SW 1271 (cell line): ENCODE results near the gene RALA.

Experiments
- DNase-seq, 2 experiments: peaks; one replicate each; lab custom pipeline; 2025; lab: John Stamatoyannopoulos, UW

The RALA gene

DNA sequence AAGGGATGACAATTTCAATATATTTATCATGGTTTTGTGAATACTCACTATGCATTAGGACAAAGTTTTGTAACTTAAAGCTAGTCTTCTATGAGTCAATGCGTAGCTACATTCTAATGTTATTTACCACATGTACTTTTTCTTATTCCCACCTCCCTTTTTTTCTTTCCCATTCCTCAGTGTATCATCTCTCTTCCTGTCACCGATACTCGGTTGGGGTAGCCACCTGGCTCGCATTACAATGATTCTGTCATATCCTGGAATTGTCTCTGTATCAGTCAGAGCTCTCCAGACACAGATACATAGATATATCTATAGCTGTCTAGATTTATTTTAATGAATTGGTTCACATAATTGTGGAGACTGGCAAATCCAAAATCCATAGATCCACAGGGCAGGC lies 9.8 kb upstream of the RALA start:
- no peak for DNase-seq

DNA sequence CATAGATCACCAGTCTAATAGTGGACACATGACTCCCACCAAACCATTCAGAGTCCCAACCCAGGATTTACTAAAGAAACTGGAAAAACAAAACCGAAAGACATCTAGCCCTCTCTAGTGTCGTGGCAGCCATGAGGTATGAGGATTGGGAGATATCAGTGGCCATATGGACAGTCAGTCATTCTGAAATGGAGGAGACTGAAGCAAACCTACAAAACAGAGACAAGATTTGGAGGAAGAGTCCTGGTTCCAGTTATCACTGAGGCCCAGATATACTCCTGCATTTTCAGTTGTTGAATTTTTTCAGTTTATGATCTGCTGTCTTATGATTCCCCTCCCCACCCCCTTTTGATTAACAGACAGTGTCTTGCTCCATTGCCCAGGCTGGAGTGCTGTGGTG lies 9.1 kb upstream of the RALA start:
- no peak for DNase-seq

GRCh38 chr7:39615350-39615975 lies 7.9 kb upstream of the RALA start:
- no peak for DNase-seq

DNA sequence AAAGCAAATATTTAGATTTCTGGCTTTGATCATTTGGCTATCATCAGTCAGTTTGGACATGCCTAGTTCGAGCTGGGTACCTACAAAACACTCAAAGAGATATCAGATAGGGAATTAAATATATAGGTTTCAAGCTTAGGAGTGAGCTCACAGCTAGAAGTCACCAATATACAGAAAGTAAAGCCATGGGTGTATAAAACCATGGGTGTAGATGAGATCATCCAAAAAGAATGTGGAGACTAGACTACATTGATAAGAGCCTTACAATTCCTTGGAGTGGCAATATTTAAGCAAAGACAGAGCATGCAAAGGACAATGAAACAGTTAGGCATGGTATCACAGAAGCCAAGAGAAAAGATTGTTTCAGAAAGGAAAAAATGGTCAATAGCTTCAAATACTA lies 7.2 kb upstream of the RALA start:
- no peak for DNase-seq

GRCh38 chr7:39617005-39617404 lies 6.4 kb upstream of the RALA start:
- DNase-seq, result no peak

DNA sequence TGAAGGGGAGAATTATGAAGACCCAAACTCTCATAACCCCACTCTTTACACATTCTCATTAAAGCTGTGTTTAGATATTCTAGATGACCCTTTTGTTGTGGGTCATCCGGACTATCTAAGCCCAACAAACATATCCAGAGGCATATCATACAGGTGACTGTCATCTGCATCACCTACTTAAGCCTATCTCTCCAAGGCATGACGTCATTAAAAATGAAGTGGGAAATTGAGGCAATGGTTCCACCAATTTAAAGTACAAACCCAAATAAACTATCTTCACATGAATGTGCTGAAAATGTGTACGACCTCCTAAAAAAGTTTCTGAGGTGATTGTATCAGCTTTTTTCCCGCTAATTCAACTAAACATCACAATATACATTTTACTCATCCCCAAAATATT lies 4.5 kb upstream of the RALA start:
- DNase-seq, result no peak

- no peak for DNase-seq
Observed at GRCh38 chr7:39620486-39620885, 2.9 kb upstream of the RALA start.

- DNase-seq, result no peak
Observed at GRCh38 chr7:39621261-39621660, 2.1 kb upstream of the RALA start.

DNA sequence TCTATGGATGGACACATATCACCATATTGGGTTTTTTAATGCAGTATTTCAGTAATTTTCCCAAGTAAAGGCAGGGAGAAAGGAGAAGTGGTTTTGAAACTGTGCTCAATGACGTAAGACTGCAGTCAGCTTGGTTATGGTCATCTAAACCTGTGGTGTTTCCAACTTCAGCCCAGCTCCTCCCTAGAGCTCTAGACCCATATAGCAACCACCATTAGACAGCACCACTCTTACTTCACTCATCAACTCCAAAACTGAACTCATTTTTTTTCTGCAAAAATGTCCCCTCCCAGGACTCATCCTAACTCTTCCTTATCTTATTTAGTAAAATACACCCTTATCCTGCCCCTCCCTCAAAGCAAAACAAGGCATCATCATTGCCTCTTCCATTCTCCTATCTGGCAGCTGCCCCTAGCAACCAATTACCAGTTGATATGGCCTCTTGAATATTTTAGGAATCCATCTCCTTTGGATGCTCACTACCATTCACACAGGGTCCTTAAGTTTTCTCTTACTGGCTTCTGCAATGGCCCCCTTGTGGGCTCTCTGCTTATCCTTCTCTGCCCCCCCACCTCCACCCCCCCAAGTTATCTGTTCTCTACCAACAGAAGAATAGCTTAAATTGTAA lies 1.5 kb upstream of the RALA start:
- peak in 1 of 2 experiments; percentile 6 for DNase-seq

DNA sequence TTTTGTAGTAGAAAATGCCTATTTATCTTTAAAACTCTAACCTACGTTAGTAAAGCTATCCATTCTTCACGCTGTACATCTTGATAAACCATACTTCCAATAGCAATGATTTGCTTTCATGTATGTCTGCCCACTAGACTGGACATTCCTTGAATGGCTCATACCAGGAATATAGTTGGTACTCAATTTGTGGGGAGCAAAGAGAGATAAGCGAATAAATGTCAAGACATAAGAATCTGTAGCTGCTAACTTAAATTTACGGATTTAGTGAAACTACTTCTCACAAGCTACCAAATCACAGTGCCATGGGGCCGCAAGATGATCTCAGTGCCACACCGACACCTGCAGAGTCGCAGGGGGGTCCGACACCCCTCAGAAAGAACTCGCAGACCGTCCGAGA lies 763 bp upstream of the RALA start:
- DNase-seq, result no peak

GRCh38 chr7:39623732-39624441 lies 515 bp downstream of the RALA start:
- no peak for DNase-seq

- no peak for DNase-seq
Observed at GRCh38 chr7:39624442-39624807, 1.1 kb downstream of the RALA start.

DNA sequence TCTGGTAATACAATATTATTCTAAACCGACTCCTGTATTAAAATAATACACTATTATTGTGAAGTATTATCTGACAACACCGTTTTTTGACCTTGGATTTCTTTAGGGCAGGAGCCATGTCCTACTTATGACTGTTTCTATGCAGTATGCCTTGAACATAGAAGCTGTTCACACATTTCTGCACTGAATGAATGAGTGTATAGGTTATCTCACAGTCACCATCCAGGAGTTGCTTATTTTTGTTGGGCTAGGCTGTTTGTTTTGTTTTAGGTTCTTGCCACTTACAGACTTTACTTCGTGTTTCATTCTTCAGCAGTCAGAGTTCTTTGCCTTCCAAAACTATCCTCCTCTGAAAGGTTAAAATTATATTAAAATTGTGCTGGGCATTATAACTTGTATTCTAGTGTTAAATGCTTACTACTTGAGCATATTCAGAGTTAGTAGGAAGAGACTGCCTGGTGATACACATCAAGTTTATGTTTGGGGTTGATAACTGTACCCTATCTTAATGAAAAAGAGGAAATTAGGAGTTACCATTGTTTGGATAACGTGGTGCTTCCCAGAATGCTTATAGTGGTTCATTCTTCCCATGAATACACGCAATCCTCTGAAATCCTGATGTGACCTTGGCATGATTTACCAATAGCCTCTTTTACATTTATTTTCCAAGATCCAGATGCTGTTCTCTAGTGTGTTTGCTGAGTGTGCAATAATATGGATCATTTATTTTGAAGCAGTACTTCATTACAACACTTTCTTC lies 1.7 kb downstream of the RALA start:
- no peak for DNase-seq

DNA sequence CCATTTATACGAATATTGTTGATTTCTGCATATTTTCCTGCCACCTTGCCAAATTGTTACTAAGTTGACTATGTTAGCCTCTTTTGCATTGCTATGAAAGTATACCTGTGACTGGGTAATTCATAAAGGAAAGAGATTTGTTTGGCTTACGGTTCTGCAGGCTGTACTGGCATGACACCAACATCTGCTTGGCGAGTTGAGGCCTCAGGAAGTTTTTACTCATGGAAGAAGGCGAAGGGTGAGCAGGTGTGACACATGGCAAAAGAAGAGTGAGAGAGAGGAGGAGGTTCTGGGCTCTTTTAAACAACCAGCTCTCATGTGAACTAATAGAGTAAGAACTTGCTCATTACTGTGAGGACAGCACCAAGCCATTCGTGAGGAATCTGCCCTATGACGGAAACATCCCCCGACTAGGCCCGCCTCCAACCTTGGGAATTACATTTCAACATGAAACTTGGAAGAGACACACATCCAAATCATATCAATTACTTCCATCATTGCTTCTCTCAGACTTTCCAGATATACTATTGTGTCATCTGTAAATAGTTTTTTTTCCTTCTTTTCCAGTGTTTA lies 8.4 kb downstream of the RALA start:
- DNase-seq, result no peak

DNA sequence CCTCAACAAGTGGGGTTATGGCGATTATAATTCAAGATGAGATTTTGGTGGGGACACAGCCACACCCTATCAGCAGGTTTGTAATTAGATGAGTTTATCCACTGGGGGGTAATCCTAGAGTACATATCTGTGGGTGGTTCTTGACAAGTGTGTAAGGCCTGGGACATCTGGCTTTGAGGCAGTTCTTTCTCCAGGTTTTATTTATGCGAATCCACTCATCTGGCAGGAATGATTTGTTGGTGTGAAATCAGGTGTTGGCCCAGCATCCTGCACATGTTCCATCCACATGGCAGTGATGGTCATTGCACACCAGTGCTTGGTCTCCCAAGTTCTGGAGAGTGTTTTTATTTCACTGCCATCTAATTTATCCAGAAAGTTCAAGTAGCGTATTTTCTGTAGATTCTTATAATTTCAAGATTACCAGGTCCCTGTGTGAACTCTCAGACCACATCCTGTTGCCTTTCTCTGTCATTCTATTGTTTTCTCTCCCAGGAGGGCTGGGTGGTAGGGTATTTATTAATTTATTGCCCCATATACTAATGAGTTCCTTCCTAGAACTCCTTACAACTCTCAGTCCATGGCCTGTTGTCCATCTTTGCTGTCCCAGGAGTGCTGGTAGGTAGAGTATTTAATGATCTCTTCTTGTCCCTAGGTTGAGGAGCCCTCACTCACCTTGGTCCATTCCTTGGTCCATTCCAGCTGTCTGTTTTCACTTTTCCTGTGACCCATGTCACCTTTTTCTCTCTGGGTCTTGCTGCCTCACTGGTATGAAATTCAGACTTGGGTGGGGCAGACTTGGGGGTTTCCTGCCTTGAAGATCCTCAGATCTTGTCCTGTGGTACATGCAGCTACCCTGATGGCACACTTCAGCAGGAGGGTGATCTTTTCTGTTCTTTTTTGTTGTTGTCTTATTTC lies 10.4 kb downstream of the RALA start:
- no peak for DNase-seq

- no peak for DNase-seq
Observed at GRCh38 chr7:39634478-39634805, 11.1 kb downstream of the RALA start.

GRCh38 chr7:39637400-39637799 lies 14.0 kb downstream of the RALA start:
- DNase-seq, result no peak

DNA sequence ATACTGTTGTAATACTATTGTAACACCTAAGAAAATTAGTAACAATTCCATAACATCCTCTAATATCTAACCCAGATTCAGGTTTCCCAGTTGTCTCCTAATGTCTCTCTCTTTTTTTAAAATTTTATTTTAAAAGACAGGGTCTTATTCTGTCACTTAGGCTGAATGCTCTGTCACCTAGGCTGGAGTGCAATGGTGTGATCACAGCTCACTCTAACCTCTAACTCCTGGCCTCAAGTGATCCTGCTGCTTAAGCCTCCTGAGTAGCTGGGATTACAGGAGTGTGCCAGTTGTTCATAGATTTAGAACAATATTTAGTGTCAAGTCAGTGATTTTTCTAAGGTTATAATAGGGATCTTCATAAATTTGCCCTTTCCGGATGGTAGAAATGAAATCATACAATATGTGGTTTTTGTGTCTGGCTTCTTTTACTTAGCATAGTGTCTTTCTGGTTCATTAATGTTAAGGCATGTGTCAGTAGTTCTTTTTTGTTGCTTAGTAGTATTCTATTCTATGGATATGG lies 14.7 kb downstream of the RALA start:
- DNase-seq, result no peak

DNA sequence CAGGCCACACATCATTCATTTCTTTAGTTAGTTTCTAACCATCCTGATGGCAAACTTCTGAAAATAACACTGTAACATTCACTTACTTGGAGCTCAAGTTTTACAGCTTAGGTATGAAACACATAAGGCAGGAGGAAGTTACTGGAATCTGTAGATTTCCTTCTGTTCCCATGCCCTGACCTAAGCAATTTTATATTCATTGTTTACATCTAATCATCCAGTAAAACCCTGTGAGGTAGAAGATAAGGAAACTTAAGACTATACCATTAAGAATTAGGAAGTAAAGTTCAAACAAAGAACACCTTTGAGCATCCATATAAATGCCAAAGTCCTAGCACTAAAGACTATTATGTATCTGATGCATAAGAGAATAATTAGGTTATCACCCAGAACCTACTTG lies 19.5 kb downstream of the RALA start:
- no peak for DNase-seq

GRCh38 chr7:39644170-39644569 lies 20.8 kb downstream of the RALA start:
- no peak for DNase-seq
